HG03521 (cell line): Measurements from ENCODE around the gene JAKMIP2.
"Not testable (repeated sequence)": the region's sequence is repeated elsewhere in the genome, so short reads cannot be mapped to it uniquely, and the experiment has no call there.

Experiments
- ATAC-seq: cut with Tn5 transposase; IDR thresholded peaks from one replicate; pipeline ENCODE4 v1.9.1; 2021; ENCODE audit warnings: mild to moderate bottlenecking, moderate library complexity; ENCODE audit not compliant: unreplicated experiment

JAKMIP2 gene

GRCh38 chr5:147782110-147783028, at the start of gene JAKMIP2:
JAKMIP2 (minus strand) TSS chr5:147782728; CDS start chr5:147671806, 110,922 bp downstream.
- peak; percentile 70 for ATAC-seq

- ATAC-seq = no peak
Observed at GRCh38 chr5:147831465-147831864, 48.9 kb upstream of the JAKMIP2 start, which contains the start of gene SPINK1. SPINK1 (minus strand) TSS chr5:147831671; CDS start chr5:147831577, 94 bp downstream.

- no peak for ATAC-seq
Observed at GRCh38 chr5:147830035-147830434, 47.5 kb upstream of the JAKMIP2 start.

- ATAC-seq = not testable (repeated sequence)
Observed at GRCh38 chr5:147827017-147827416, 44.5 kb upstream of the JAKMIP2 start.

GRCh38 chr5:147826361-147826760, 43.8 kb upstream of the JAKMIP2 start:
- ATAC-seq = no peak

- peak; percentile 79 for ATAC-seq
Observed at GRCh38 chr5:147822686-147823491, 40.4 kb upstream of the JAKMIP2 start.

GRCh38 chr5:147822222-147822621, 39.7 kb upstream of the JAKMIP2 start:
- not testable (repeated sequence) for ATAC-seq

- no peak for ATAC-seq
Observed at GRCh38 chr5:147821766-147822165, 39.2 kb upstream of the JAKMIP2 start.

GRCh38 chr5:147819261-147819770, 36.8 kb upstream of the JAKMIP2 start:
- ATAC-seq = no peak

- no peak for ATAC-seq
Observed at GRCh38 chr5:147818290-147818689, 35.8 kb upstream of the JAKMIP2 start.

GRCh38 chr5:147813696-147814095, 31.2 kb upstream of the JAKMIP2 start:
- no peak for ATAC-seq

GRCh38 chr5:147809830-147810666, 27.5 kb upstream of the JAKMIP2 start:
- ATAC-seq = no peak

GRCh38 chr5:147805030-147805454, 22.5 kb upstream of the JAKMIP2 start:
- peak; percentile 83 for ATAC-seq

GRCh38 chr5:147804334-147804733, 21.8 kb upstream of the JAKMIP2 start:
- ATAC-seq = no peak

- no peak for ATAC-seq
Observed at GRCh38 chr5:147803926-147804325, 21.4 kb upstream of the JAKMIP2 start.

GRCh38 chr5:147803161-147803560, 20.6 kb upstream of the JAKMIP2 start:
- not testable (repeated sequence) for ATAC-seq

GRCh38 chr5:147801461-147801860, 18.9 kb upstream of the JAKMIP2 start:
- ATAC-seq = no peak

GRCh38 chr5:147800491-147800890, 18.0 kb upstream of the JAKMIP2 start:
- ATAC-seq = no peak

- ATAC-seq = no peak
Observed at GRCh38 chr5:147796556-147797308, 14.2 kb upstream of the JAKMIP2 start.

- no peak for ATAC-seq
Observed at GRCh38 chr5:147791181-147791580, 8.7 kb upstream of the JAKMIP2 start.
